ENCODE data around the gene RNF220.

DNA sequence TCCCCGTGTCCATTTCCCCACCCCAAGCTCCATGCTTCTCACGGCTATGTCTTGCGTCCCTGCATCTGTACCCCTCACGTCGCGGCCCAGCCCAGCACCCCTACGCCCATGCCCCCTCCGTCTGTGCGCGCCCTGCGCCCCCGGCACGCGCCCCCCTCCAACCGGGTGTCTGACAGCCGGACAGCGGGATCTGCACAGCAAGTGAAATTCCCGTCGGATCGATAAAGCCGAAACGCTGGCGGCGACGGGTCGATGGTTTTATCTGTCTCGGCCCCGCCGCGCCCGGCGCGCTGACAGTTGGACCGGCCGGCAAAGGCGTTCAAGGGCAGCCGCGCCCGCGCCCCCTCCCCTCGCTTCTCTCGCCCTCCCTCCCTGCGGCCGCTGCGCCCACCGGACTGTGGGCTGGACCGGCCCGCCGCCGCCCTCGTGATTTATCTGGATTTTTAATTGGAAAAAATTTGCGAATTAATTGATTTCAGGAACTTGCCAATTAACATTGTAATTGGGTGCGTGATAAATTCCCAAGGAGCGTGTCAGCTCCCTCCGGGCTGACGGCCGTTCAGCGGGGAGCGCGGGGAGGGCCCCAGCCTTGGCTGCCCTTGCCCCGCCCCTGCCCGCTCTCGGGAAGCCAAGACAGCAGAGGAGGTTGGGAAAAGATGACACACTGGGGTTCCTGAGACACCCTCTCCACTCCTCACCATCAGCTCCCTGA lies 212.1 kb downstream of the RNF220 start:
- no peak for TF ChIP-seq FOXK1 (CRISPR knock-in tag; IDR thresholded peaks at IDR 0.05; ENCODE audit: borderline replicate concordance)
- no peak for TF ChIP-seq CHD2 (IDR thresholded peaks at IDR 0.05; ENCODE audit: low read depth, low read length)
- no peak for TF ChIP-seq SIN3A (IDR thresholded peaks at IDR 0.05; ENCODE audit: borderline replicate concordance in 2 of 2, control insufficient read depth in 1 of 2, low read depth in 2 of 2, low read length in 2 of 2)
- no peak for TF ChIP-seq ZNF239 (CRISPR knock-in tag; IDR thresholded peaks at IDR 0.05)
- no peak for TF ChIP-seq TCF3 (CRISPR knock-in tag; IDR thresholded peaks at IDR 0.05)
- TF ChIP-seq, protein P1, sequence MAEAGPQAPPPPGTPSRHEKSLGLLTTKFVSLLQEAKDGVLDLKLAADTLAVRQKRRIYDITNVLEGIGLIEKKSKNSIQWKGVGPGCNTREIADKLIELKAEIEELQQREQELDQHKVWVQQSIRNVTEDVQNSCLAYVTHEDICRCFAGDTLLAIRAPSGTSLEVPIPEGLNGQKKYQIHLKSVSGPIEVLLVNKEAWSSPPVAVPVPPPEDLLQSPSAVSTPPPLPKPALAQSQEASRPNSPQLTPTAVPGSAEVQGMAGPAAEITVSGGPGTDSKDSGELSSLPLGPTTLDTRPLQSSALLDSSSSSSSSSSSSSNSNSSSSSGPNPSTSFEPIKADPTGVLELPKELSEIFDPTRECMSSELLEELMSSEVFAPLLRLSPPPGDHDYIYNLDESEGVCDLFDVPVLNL (CRISPR knock-in tag; IDR thresholded peaks at IDR 0.05; ENCODE audit: low read depth) = no peak
- TF ChIP-seq NR2C2 (CRISPR knock-in tag; IDR thresholded peaks at IDR 0.05) = no peak
- TF ChIP-seq NR2C2 (tag; IDR thresholded peaks at IDR 0.05) = no peak
- TF ChIP-seq RAD21 (CRISPR knock-in tag; conservative IDR thresholded peaks at IDR 0.05 in 1 of 2, IDR thresholded peaks at IDR 0.05 in 1 of 2) = no peak
- TF ChIP-seq POLR2AphosphoS2 (IDR thresholded peaks at IDR 0.05; ENCODE audit: low read length) = no peak
- TF ChIP-seq, protein P2, sequence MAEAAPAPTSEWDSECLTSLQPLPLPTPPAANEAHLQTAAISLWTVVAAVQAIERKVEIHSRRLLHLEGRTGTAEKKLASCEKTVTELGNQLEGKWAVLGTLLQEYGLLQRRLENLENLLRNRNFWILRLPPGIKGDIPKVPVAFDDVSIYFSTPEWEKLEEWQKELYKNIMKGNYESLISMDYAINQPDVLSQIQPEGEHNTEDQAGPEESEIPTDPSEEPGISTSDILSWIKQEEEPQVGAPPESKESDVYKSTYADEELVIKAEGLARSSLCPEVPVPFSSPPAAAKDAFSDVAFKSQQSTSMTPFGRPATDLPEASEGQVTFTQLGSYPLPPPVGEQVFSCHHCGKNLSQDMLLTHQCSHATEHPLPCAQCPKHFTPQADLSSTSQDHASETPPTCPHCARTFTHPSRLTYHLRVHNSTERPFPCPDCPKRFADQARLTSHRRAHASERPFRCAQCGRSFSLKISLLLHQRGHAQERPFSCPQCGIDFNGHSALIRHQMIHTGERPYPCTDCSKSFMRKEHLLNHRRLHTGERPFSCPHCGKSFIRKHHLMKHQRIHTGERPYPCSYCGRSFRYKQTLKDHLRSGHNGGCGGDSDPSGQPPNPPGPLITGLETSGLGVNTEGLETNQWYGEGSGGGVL (CRISPR knock-in tag; IDR thresholded peaks at IDR 0.05) = no peak

Data from K562 (cell line).